ENCODE data around the gene NTSR1. TPM values are rescaled to one million over a fixed set of nuclear protein-coding genes. Genes with fewer than 3 reads are reported as not detected.

NTSR1 gene
- total and polyA plus RNA-seq, 2 of the 13 experiments (the other 11 are each of a cell fraction or from before 2014, with no cell fraction given): 0.09 to 0.12 TPM

DNA sequence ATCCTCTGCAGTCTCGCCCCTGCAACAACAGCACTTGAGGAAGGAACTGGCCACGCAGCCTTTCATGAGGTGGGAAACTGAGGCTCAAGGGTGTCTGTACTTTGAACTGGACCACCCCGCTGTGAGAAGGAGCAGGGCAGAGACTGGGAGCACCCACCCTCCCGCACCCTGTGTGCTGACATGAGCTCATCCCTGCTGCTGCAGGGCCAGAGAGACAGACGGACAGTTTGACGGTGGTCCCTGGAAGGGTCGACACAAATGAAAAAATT is 70.7 kb downstream of the NTSR1 start:
- H3K27ac ChIP-seq (ENCODE audit: extremely low read length, insufficient read depth, low read length): no peak overlapping the region
- FAIRE-seq: no peak
- no peak for DNase-seq (ENCODE audit: low spot score)
- peaks cover 38% of the 10 kb centered on the region for H3K4me1 ChIP-seq (ENCODE audit: insufficient read depth, low read length)
- POLR2A ChIA-PET: interaction anchor here (1.0 to 2.1 kb wide), 3 partner anchors 11 to 29 kb away, joined by 3 to 11 read pairs (median 4); no protein-coding TSS in a partner anchor
- H3K9ac ChIP-seq (ENCODE audit: insufficient read depth, low read depth, low read length): no peak overlapping the region
- intact Hi-C loops (cut with micrococcal nuclease; ENCODE audit: unreplicated experiment): no loop called here
- H3K4me2 ChIP-seq (ENCODE audit: low read depth, low read length): peak overlapping the region; percentile 52
- H3K9me3 ChIP-seq (ENCODE audit: low read length): no peaks in the 10 kb centered on the region
- in situ Hi-C loops (cut with HindIII; ENCODE audit: extremely low pct_ligation_motif_present, low pct_unique_long_range_greater_than_20kb): loop anchor here (10.0 to 25.0 kb wide), 2 partner anchors 95 to 267 kb away; no protein-coding TSS in a partner anchor
- no peak for ATAC-seq
- no peak overlapping the region for H2AFZ ChIP-seq (ENCODE audit: low read length)
- 32% methylated on average over 7 of the region's 7 CpGs for WGBS (ENCODE audit: low lambda C conversion rate)
- peak; percentile 14; the same call in 1 of the 2 replicates for TF ChIP-seq GABPA (IDR thresholded peaks at IDR 0.05; ENCODE audit: low read depth, low read length)
- TF ChIP-seq GABPA (CRISPR knock-in tag; IDR thresholded peaks at IDR 0.05; ENCODE audit: low read depth): no peak
- peak; percentile 82 for TF ChIP-seq ZSCAN25 (CRISPR knock-in tag; IDR thresholded peaks at IDR 0.05)
- TF ChIP-seq ZNF687 (CRISPR knock-in tag; IDR thresholded peaks at IDR 0.05): peak; percentile 9
- TF ChIP-seq ZNF616 (CRISPR knock-in tag; IDR thresholded peaks at IDR 0.05; ENCODE audit: low read depth): peak; percentile 18; the same call in 1 of the 2 replicates
- no peak for TF ChIP-seq SKI (IDR thresholded peaks at IDR 0.05; ENCODE audit: partially characterized antibody)
- 0 out of 2 replicates have a peak, but pooled peaks have one; percentile 33 for TF ChIP-seq MTA1 (CRISPR knock-in tag; IDR thresholded peaks at IDR 0.05; ENCODE audit: borderline replicate concordance)
- TF ChIP-seq PAXIP1 (CRISPR knock-in tag; conservative IDR thresholded peaks at IDR 0.05): no peak
- 0 out of 2 replicates have a peak, but pooled peaks have one; percentile 60 for TF ChIP-seq ZNF263 (CRISPR knock-in tag; IDR thresholded peaks at IDR 0.05)
- TF ChIP-seq SMAD9 (CRISPR knock-in tag; IDR thresholded peaks at IDR 0.05): 0 out of 2 replicates have a peak, but pooled peaks have one; percentile 33
- TF ChIP-seq, protein P1, sequence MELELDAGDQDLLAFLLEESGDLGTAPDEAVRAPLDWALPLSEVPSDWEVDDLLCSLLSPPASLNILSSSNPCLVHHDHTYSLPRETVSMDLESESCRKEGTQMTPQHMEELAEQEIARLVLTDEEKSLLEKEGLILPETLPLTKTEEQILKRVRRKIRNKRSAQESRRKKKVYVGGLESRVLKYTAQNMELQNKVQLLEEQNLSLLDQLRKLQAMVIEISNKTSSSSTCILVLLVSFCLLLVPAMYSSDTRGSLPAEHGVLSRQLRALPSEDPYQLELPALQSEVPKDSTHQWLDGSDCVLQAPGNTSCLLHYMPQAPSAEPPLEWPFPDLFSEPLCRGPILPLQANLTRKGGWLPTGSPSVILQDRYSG (CRISPR knock-in tag; IDR thresholded peaks at IDR 0.05): no peak
- TF ChIP-seq NAIF1 (CRISPR knock-in tag; IDR thresholded peaks at IDR 0.05; ENCODE audit: borderline replicate concordance): no peak
- 0 out of 2 replicates have a peak, but pooled peaks have one; percentile 5 for TF ChIP-seq SP5 (CRISPR knock-in tag; IDR thresholded peaks at IDR 0.05; ENCODE audit: borderline replicate concordance, low read depth)
- 0 out of 2 replicates have a peak, but pooled peaks have one; percentile 7 for TF ChIP-seq ZMAT3 (CRISPR knock-in tag; conservative IDR thresholded peaks at IDR 0.05)
- TF ChIP-seq ZNF691 (CRISPR knock-in tag; IDR thresholded peaks at IDR 0.05; ENCODE audit: borderline replicate concordance, low read depth): 0 out of 2 replicates have a peak, but pooled peaks have one; percentile 31
- BruUV-seq (replicated peaks): no TSS peak
- H3K79me2 ChIP-seq (ENCODE audit: insufficient read depth, low read length): no peaks in the 10 kb centered on the region
- no peaks in the 10 kb centered on the region for H4K20me1 ChIP-seq (ENCODE audit: insufficient read depth, low read length)
- peaks cover 18 to 68% of the 10 kb centered on the region in 2 experiments for H3K27me3 ChIP-seq (ENCODE audit: control insufficient read depth in 1 of 2, insufficient read depth in 2 of 2, low read length in 2 of 2)
- peak overlapping the region in 1 of 3 experiments; percentile 41; a peak in 1 of 6 replicates for H3K4me3 ChIP-seq (replicated peaks in 1 of 3; ENCODE audit: insufficient read depth in 1 of 3, low read depth in 2 of 3, low read length in 3 of 3)
- no peaks in the 10 kb centered on the region for H3K36me3 ChIP-seq (replicated peaks in 1 of 2; ENCODE audit: control insufficient read depth in 1 of 2, insufficient read depth in 2 of 2, low read length in 2 of 2)
- CTCF ChIA-PET (ENCODE audit: low intra/inter-chr PET ratio, low total read pairs): interaction anchor here (2.4 kb wide), 1 partner anchor 12 kb away, joined by 11 read pairs; no protein-coding TSS in a partner anchor
